Gastroesophageal sphincter (tissue), 4 donors: ENCODE results near the gene TECPR1. TPM values are rescaled to one million over a fixed set of nuclear protein-coding genes. Genes with fewer than 3 reads are reported as not detected.
A peak's percentile ranks its signal among the peaks of the same experiment; 100 is the strongest.

Source experiments
- ATAC-seq: fragments of 150-250 bp; one replicate; pipeline ENCODE4 v1.9.1; 2016; ENCODE audit warnings: mild to moderate bottlenecking, moderate library complexity
- H3K27ac ChIP-seq, 4 donors: fragments of 200-600 bp; sonication (generic) in 3 of 4; 1 replicate in 3 of 4; 2 replicates in 1 of 4; pipeline ENCODE4 v1.5.1; 2016 to 2019
- H3K27me3 ChIP-seq: fragments of 200-600 bp; sonication (generic); one replicate; pipeline ENCODE4 v1.5.1; 2019
- H3K36me3 ChIP-seq, 2 donors: fragments of 200-600 bp; sonication (generic); one replicate each; pipeline ENCODE4 v1.5.1; 2019; ENCODE audit warnings: control low read depth in 1 of 2
- H3K4me1 ChIP-seq, 3 donors: fragments of 200-600 bp; sonication (generic); 1 replicate in 2 of 3; 2 replicates in 1 of 3; pipeline ENCODE4 v1.5.1; 2016 to 2019; ENCODE audit warnings: control low read depth in 2 of 3
- H3K4me3 ChIP-seq, 2 donors: fragments of 200-600 bp; sonication (generic); one replicate each; pipeline ENCODE4 v1.5.1; 2019; ENCODE audit warnings: mild to moderate bottlenecking in 1 of 2, moderate library complexity in 1 of 2
- H3K9me3 ChIP-seq, 3 donors: fragments of 200-600 bp; sonication (generic); one replicate each; pipeline ENCODE4 v1.5.1; 2017 to 2019; ENCODE audit warnings: control low read depth in 2 of 3
- CTCF ChIP-seq, 4 experiments: fragments of 200-600 bp in 2 of 4; fragments of 450-650 bp in 2 of 4; sonication (generic) in 1 of 4; IDR thresholded peaks; one replicate each; pipeline ENCODE4 v1.5.1; 2017 to 2019; ENCODE audit warnings: antibody characterized with exemption in 4 of 4, mild to moderate bottlenecking in 2 of 4, moderate library complexity in 2 of 4
- EP300 ChIP-seq: sonication (generic); formaldehyde crosslinking; IDR thresholded peaks from one replicate; pipeline ENCODE4 v1.6.1; 2017; ENCODE audit warnings: antibody characterized with exemption, mild to moderate bottlenecking
- POLR2A ChIP-seq, 2 donors: fragments of 450-650 bp; IDR thresholded peaks; one replicate each; pipeline ENCODE4 v1.6.1; 2017; ENCODE audit warnings: antibody characterized with exemption in 2 of 2, mild to moderate bottlenecking in 2 of 2, moderate library complexity in 1 of 2
- POLR2AphosphoS5 ChIP-seq: sonication (generic); formaldehyde crosslinking; IDR thresholded peaks from one replicate; pipeline ENCODE4 v1.6.1; 2017; ENCODE audit warnings: antibody characterized with exemption
- WGBS, 2 donors: methylation state at CpG; one replicate each; pipeline ENCODE4 v1.1.5; 2018; ENCODE audit warnings: low coverage in 1 of 2; 5-methylcytosine and 5-hydroxymethylcytosine counted together
- total RNA-seq, 4 donors: library from RNA; depleted of rRNA; stranded (reverse); fragments of >200 nt; gene quantifications; one replicate each; pipeline ENCODE4 v1.1.0, GENCODE V29; 2016

Gene TECPR1
- total RNA-seq, 4 donors from 2014 or later, result 18.6 to 22.3 (median 20.4) TPM

- TF ChIP-seq CTCF (IDR thresholded peaks at IDR 0.05) (no peak), POLR2AphosphoS5 (no peak), POLR2A (IDR thresholded peaks at IDR 0.05) (no peak), EP300 (no peak)
- Histone ChIP-seq H3K27me3 (peaks cover 24% of the 10 kb centered on the region), H3K36me3 (peaks cover 0 to 32% of the 10 kb centered on the region in 2 donors), H3K4me3 (no peak overlapping the region), H3K9me3 (no peaks in the 10 kb centered on the region), H3K27ac (no peak overlapping the region), H3K4me1 (peaks cover 0 to 16% (median 3%) of the 10 kb centered on the region in 3 donors)
- ATAC-seq, result no peak
- 100% methylated on average over 1 of the region's 25 CpGs; no CpG with 5 or more reads in 1 of the 2 donors for WGBS, 2 donors
These were observed 37.9 kb downstream of the TECPR1 start for GRCh38 chr7:98213888-98214810.

- ATAC-seq, result no peak
- peaks cover 0 to 16% (median 3%) of the 10 kb centered on the region in 3 donors for H3K4me1 ChIP-seq
- peaks cover 24% of the 10 kb centered on the region for H3K27me3 ChIP-seq
- TF ChIP-seq POLR2AphosphoS5 (no peak), POLR2A (IDR thresholded peaks at IDR 0.05) (no peak), EP300 (no peak), CTCF (IDR thresholded peaks at IDR 0.05) (no peak)
- peaks cover 0 to 37% of the 10 kb centered on the region in 2 donors for H3K36me3 ChIP-seq
- H3K4me3 ChIP-seq, result no peak overlapping the region
- H3K9me3 ChIP-seq, result no peaks in the 10 kb centered on the region
- WGBS, 2 donors, result 84 to 92% methylated on average over 3 to 6 of the region's 8 CpGs
- H3K27ac ChIP-seq, result no peak overlapping the region
These were observed 38.6 kb downstream of the TECPR1 start for GRCh38 chr7:98213296-98213887.

- Histone ChIP-seq H3K36me3 (peaks cover 0 to 39% of the 10 kb centered on the region in 2 donors), H3K4me1 (peaks cover 0 to 16% (median 3%) of the 10 kb centered on the region in 3 donors), H3K27ac (no peak overlapping the region), H3K27me3 (peaks cover 24% of the 10 kb centered on the region), H3K4me3 (no peak overlapping the region), H3K9me3 (no peaks in the 10 kb centered on the region)
- no peak for ATAC-seq
- TF ChIP-seq EP300, result no peak
- no peak for TF ChIP-seq CTCF (IDR thresholded peaks at IDR 0.05)
- no peak for TF ChIP-seq POLR2AphosphoS5
- TF ChIP-seq POLR2A (IDR thresholded peaks at IDR 0.05), result no peak
- WGBS, 2 donors, result 61 to 100% methylated on average over 3 to 4 of the region's 30 CpGs
These were observed 39.4 kb downstream of the TECPR1 start for GRCh38 chr7:98212532-98213041.

GRCh38 chr7:98211676-98212531 is 40.1 kb downstream of the TECPR1 start:
- no peak for TF ChIP-seq POLR2AphosphoS5
- TF ChIP-seq POLR2A (IDR thresholded peaks at IDR 0.05), result no peak
- Histone ChIP-seq H3K27me3 (peaks cover 24% of the 10 kb centered on the region), H3K4me3 (peak overlapping the region in 1 of 2 donors; percentile 46), H3K4me1 (peaks cover 0 to 16% (median 3%) of the 10 kb centered on the region in 3 donors), H3K27ac (no peak overlapping the region), H3K9me3 (no peaks in the 10 kb centered on the region), H3K36me3 (peaks cover 0 to 39% of the 10 kb centered on the region in 2 donors)
- ATAC-seq, result no peak
- WGBS, 2 donors, result 55% methylated on average over 2 of the region's 49 CpGs; no CpG with 5 or more reads in 1 of the 2 donors
